Activated CD4-positive, CD25-positive, alpha-beta regulatory T cell treated with anti-CD3 and anti-CD28 coated beads, Interleukin-2, amount 50 U/mL, for 72 hours (primary cell): Measurements from ENCODE around the gene LRRN1.
"Not testable (repeated sequence)": the region's sequence is repeated elsewhere in the genome, so short reads cannot be mapped to it uniquely, and the experiment has no call there.

ENCODE experiments used
- DNase-seq: peaks from one replicate; pipeline ENCODE4 v3.0.0; 2021

LRRN1 gene

GRCh38 chr3:3815206-3815605 is 16.0 kb downstream of the LRRN1 start:
- no peak for DNase-seq

GRCh38 chr3:3816034-3816433 is 16.8 kb downstream of the LRRN1 start:
- DNase-seq = no peak

- DNase-seq = no peak
Measured at GRCh38 chr3:3817865-3818264, 18.6 kb downstream of the LRRN1 start.

GRCh38 chr3:3821777-3822176 is 22.5 kb downstream of the LRRN1 start:
- DNase-seq = no peak

GRCh38 chr3:3825035-3825434 is 25.8 kb downstream of the LRRN1 start:
- DNase-seq = no peak

GRCh38 chr3:3826521-3826920 is 27.3 kb downstream of the LRRN1 start:
- DNase-seq = no peak

GRCh38 chr3:3827111-3827510 is 27.9 kb downstream of the LRRN1 start:
- DNase-seq = no peak

- DNase-seq = not testable (repeated sequence)
Measured at GRCh38 chr3:3828417-3828816, 29.2 kb downstream of the LRRN1 start.

GRCh38 chr3:3836845-3837244 is 37.6 kb downstream of the LRRN1 start:
- DNase-seq = no peak

GRCh38 chr3:3842356-3842755 is 43.1 kb downstream of the LRRN1 start:
- DNase-seq = no peak

GRCh38 chr3:3847994-3848922 is 49.0 kb downstream of the LRRN1 start:
- no peak for DNase-seq

- no peak for DNase-seq
Measured at GRCh38 chr3:3848923-3849275, 49.7 kb downstream of the LRRN1 start.

GRCh38 chr3:3851621-3852323 is 52.5 kb downstream of the LRRN1 start:
- DNase-seq = no peak

GRCh38 chr3:3853544-3853943 is 54.3 kb downstream of the LRRN1 start:
- no peak for DNase-seq

- DNase-seq = no peak
Measured at GRCh38 chr3:3855056-3855455, 55.8 kb downstream of the LRRN1 start.

- no peak for DNase-seq
Measured at GRCh38 chr3:3860235-3860634, 61.0 kb downstream of the LRRN1 start.

GRCh38 chr3:3862534-3862933 is 63.3 kb downstream of the LRRN1 start:
- DNase-seq = no peak

GRCh38 chr3:3875491-3875890 is 76.3 kb downstream of the LRRN1 start:
- DNase-seq = no peak

GRCh38 chr3:3881050-3881449 is 81.8 kb downstream of the LRRN1 start:
- DNase-seq = no peak

GRCh38 chr3:3887311-3887710 is 88.1 kb downstream of the LRRN1 start:
- DNase-seq = not testable (repeated sequence)

- DNase-seq = no peak
Measured at GRCh38 chr3:3893590-3893989, 94.4 kb downstream of the LRRN1 start.
